PC-9 (cell line): ENCODE data around the gene TMA7.

Experiments used
- EZH2 ChIP-seq: fragments of 200-600 bp; sonication (generic); IDR thresholded peaks from 2 replicates; pipeline ENCODE4 v1.8.0; 2017; ENCODE audit warnings: antibody characterized with exemption, low read depth
- TF ChIP-seq, protein P1 (sequence below): fragments of 200-600 bp; sonication (generic); conservative IDR thresholded peaks from 2 replicates; pipeline ENCODE4 v1.6.1; 2017; ENCODE audit warnings: mixed run types, antibody characterized with exemption, mild to moderate bottlenecking, moderate library complexity

DNA sequence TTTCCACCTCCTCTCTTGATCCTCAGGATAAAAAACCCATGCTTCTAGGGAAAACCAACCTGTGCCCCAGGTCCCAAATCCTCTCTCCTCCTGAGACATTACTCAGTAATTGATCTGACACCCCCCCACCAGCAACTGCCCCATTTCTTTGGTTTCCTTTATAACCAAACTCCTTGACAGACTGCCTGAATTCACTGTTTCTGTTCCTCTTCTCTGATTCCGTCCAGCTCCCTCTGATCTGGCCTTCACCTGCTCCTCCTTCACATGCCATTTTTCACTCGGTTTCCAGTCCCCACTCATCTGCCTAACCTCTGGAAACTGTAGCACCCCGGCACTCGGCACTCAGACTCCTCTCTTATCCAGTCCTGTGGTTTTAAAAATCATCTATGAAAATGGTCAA lies 2.2 kb upstream of the TMA7 start:
- TF ChIP-seq, protein P1, sequence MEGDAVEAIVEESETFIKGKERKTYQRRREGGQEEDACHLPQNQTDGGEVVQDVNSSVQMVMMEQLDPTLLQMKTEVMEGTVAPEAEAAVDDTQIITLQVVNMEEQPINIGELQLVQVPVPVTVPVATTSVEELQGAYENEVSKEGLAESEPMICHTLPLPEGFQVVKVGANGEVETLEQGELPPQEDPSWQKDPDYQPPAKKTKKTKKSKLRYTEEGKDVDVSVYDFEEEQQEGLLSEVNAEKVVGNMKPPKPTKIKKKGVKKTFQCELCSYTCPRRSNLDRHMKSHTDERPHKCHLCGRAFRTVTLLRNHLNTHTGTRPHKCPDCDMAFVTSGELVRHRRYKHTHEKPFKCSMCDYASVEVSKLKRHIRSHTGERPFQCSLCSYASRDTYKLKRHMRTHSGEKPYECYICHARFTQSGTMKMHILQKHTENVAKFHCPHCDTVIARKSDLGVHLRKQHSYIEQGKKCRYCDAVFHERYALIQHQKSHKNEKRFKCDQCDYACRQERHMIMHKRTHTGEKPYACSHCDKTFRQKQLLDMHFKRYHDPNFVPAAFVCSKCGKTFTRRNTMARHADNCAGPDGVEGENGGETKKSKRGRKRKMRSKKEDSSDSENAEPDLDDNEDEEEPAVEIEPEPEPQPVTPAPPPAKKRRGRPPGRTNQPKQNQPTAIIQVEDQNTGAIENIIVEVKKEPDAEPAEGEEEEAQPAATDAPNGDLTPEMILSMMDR = no peak
- TF ChIP-seq EZH2 = no peak
